ENCODE measurements around the gene SCYL1. TPM values are rescaled to one million over a fixed set of nuclear protein-coding genes. Genes with fewer than 3 reads are reported as not detected.
"Not testable (repeated sequence)": the region's sequence is repeated elsewhere in the genome, so short reads cannot be mapped to it uniquely, and the experiment has no call there.

Gene SCYL1
- total and polyA plus RNA-seq, 4 donors = 41.8 to 87.5 (median 81.9) TPM

GRCh38 chr11:65559535-65559934 is 34.7 kb downstream of the SCYL1 start:
- DNase-seq (ENCODE audit: low read depth in 4 of 6, low spot score in 6 of 6) = no peak
- Histone ChIP-seq H3K27me3 (ENCODE audit: control insufficient read depth, insufficient read depth, low read length) (no peaks in the 10 kb centered on the region), H3K36me3 (ENCODE audit: control insufficient read depth, insufficient read depth, low read length) (peaks cover 15% of the 10 kb centered on the region), H3K4me1 (ENCODE audit: control insufficient read depth, insufficient read depth, low read length) (peaks cover 63% of the 10 kb centered on the region), H3K27ac (ENCODE audit: low read depth, low read length) (peak overlapping the region; percentile 99), H3K4me3 (ENCODE audit: low read depth, low read length) (no peak overlapping the region), H3K9me3 (ENCODE audit: control insufficient read depth, insufficient read depth, low read length) (no peaks in the 10 kb centered on the region)
- 60% methylated on average over 1 of the region's 5 CpGs for whole genome bisulfite sequencing (ENCODE audit: insufficient coverage)

GRCh38 chr11:65559951-65560537 is 35.2 kb downstream of the SCYL1 start:
- H3K9me3 ChIP-seq (ENCODE audit: control insufficient read depth, insufficient read depth, low read length) = no peaks in the 10 kb centered on the region
- H3K27me3 ChIP-seq (ENCODE audit: control insufficient read depth, insufficient read depth, low read length) = no peaks in the 10 kb centered on the region
- peaks cover 58% of the 10 kb centered on the region for H3K4me1 ChIP-seq (ENCODE audit: control insufficient read depth, insufficient read depth, low read length)
- peaks cover 12% of the 10 kb centered on the region for H3K36me3 ChIP-seq (ENCODE audit: control insufficient read depth, insufficient read depth, low read length)
- H3K4me3 ChIP-seq (ENCODE audit: low read depth, low read length) = no peak overlapping the region
- 42% methylated on average over 5 of the region's 5 CpGs for WGBS (ENCODE audit: insufficient coverage)
- peak overlapping the region; percentile 99 for H3K27ac ChIP-seq (ENCODE audit: low read depth, low read length)
- peak in 2 of 6 donors; percentile 58 to 71 for DNase-seq (ENCODE audit: low read depth in 4 of 6, low spot score in 6 of 6)

GRCh38 chr11:65560555-65561418 is 35.9 kb downstream of the SCYL1 start:
- Histone ChIP-seq H3K4me1 (ENCODE audit: control insufficient read depth, insufficient read depth, low read length) (peaks cover 51% of the 10 kb centered on the region), H3K9me3 (ENCODE audit: control insufficient read depth, insufficient read depth, low read length) (no peaks in the 10 kb centered on the region), H3K27ac (ENCODE audit: low read depth, low read length) (peak overlapping the region; percentile 99), H3K36me3 (ENCODE audit: control insufficient read depth, insufficient read depth, low read length) (peaks cover 7% of the 10 kb centered on the region), H3K27me3 (ENCODE audit: control insufficient read depth, insufficient read depth, low read length) (no peaks in the 10 kb centered on the region), H3K4me3 (ENCODE audit: low read depth, low read length) (no peak overlapping the region)
- WGBS (ENCODE audit: insufficient coverage) = 19% methylated on average over 13 of the region's 15 CpGs
- peak in 2 of 6 donors; percentile 49 to 70 for DNase-seq (ENCODE audit: low read depth in 4 of 6, low spot score in 6 of 6)

- H3K4me1 ChIP-seq (ENCODE audit: control insufficient read depth, insufficient read depth, low read length) = peaks cover 38% of the 10 kb centered on the region
- no peaks in the 10 kb centered on the region for H3K27me3 ChIP-seq (ENCODE audit: control insufficient read depth, insufficient read depth, low read length)
- peaks cover 2% of the 10 kb centered on the region for H3K36me3 ChIP-seq (ENCODE audit: control insufficient read depth, insufficient read depth, low read length)
- DNase-seq (ENCODE audit: low read depth in 4 of 6, low spot score in 6 of 6) = no peak
- no peaks in the 10 kb centered on the region for H3K9me3 ChIP-seq (ENCODE audit: control insufficient read depth, insufficient read depth, low read length)
- H3K4me3 ChIP-seq (ENCODE audit: low read depth, low read length) = no peak overlapping the region
- no peak overlapping the region for H3K27ac ChIP-seq (ENCODE audit: low read depth, low read length)
- 90% methylated on average over 7 of the region's 7 CpGs for WGBS (ENCODE audit: insufficient coverage)
Measured at GRCh38 chr11:65562020-65562419, 37.1 kb downstream of the SCYL1 start.

- Histone ChIP-seq H3K9me3 (ENCODE audit: control insufficient read depth, insufficient read depth, low read length) (no peaks in the 10 kb centered on the region), H3K27me3 (ENCODE audit: control insufficient read depth, insufficient read depth, low read length) (no peaks in the 10 kb centered on the region), H3K4me3 (ENCODE audit: low read depth, low read length) (no peak overlapping the region), H3K27ac (ENCODE audit: low read depth, low read length) (no peak overlapping the region), H3K36me3 (ENCODE audit: control insufficient read depth, insufficient read depth, low read length) (peaks cover 5% of the 10 kb centered on the region), H3K4me1 (ENCODE audit: control insufficient read depth, insufficient read depth, low read length) (peaks cover 33% of the 10 kb centered on the region)
- no peak for DNase-seq (ENCODE audit: low read depth in 4 of 6, low spot score in 6 of 6)
- 94% methylated on average over 2 of the region's 9 CpGs for WGBS (ENCODE audit: insufficient coverage)
Measured at GRCh38 chr11:65562788-65563187, 37.9 kb downstream of the SCYL1 start.

GRCh38 chr11:65563601-65564000 is 38.7 kb downstream of the SCYL1 start:
- Histone ChIP-seq H3K9me3 (ENCODE audit: control insufficient read depth, insufficient read depth, low read length) (no peaks in the 10 kb centered on the region), H3K4me1 (ENCODE audit: control insufficient read depth, insufficient read depth, low read length) (peaks cover 31% of the 10 kb centered on the region), H3K4me3 (ENCODE audit: low read depth, low read length) (no peak overlapping the region), H3K36me3 (ENCODE audit: control insufficient read depth, insufficient read depth, low read length) (peaks cover 13% of the 10 kb centered on the region), H3K27ac (ENCODE audit: low read depth, low read length) (no peak overlapping the region), H3K27me3 (ENCODE audit: control insufficient read depth, insufficient read depth, low read length) (no peaks in the 10 kb centered on the region)
- 97% methylated on average over 3 of the region's 4 CpGs for WGBS (ENCODE audit: insufficient coverage)
- DNase-seq (ENCODE audit: low read depth in 4 of 6, low spot score in 6 of 6) = no peak

- not testable (repeated sequence) for H3K27me3 ChIP-seq (ENCODE audit: control insufficient read depth, insufficient read depth, low read length); H3K27ac ChIP-seq (ENCODE audit: low read depth, low read length); H3K9me3 ChIP-seq (ENCODE audit: control insufficient read depth, insufficient read depth, low read length); H3K4me3 ChIP-seq (ENCODE audit: low read depth, low read length); DNase-seq (ENCODE audit: low read depth in 4 of 6, low spot score in 6 of 6)
- Histone ChIP-seq H3K36me3 (ENCODE audit: control insufficient read depth, insufficient read depth, low read length) (peaks cover 13% of the 10 kb centered on the region), H3K4me1 (ENCODE audit: control insufficient read depth, insufficient read depth, low read length) (peaks cover 31% of the 10 kb centered on the region)
- 89% methylated on average over 9 of the region's 12 CpGs for WGBS (ENCODE audit: insufficient coverage)
Measured at GRCh38 chr11:65564879-65565559, 40.1 kb downstream of the SCYL1 start.

GRCh38 chr11:65565624-65566453 is 41.0 kb downstream of the SCYL1 start:
- 93% methylated on average over 3 of the region's 7 CpGs for WGBS (ENCODE audit: insufficient coverage)
- H3K4me1 ChIP-seq (ENCODE audit: control insufficient read depth, insufficient read depth, low read length) = peaks cover 28% of the 10 kb centered on the region
- no peak for DNase-seq (ENCODE audit: low read depth in 4 of 6, low spot score in 6 of 6)
- H3K4me3 ChIP-seq (ENCODE audit: low read depth, low read length) = no peak overlapping the region
- H3K36me3 ChIP-seq (ENCODE audit: control insufficient read depth, insufficient read depth, low read length) = peaks cover 13% of the 10 kb centered on the region
- H3K9me3 ChIP-seq (ENCODE audit: control insufficient read depth, insufficient read depth, low read length) = no peaks in the 10 kb centered on the region
- no peaks in the 10 kb centered on the region for H3K27me3 ChIP-seq (ENCODE audit: control insufficient read depth, insufficient read depth, low read length)
- H3K27ac ChIP-seq (ENCODE audit: low read depth, low read length) = no peak overlapping the region

Data from spinal cord (tissue), 10 donors.